ENCODE data around the gene KMT2A.

Gene KMT2A

GRCh38 chr11:118528511-118528910 lies 92.2 kb downstream of the KMT2A start:
- Histone ChIP-seq H3K4me3 (ENCODE audit: low read length) (no peak overlapping the region), H3K27me3 (replicated peaks; ENCODE audit: control insufficient read depth, insufficient read depth, low read length) (no peaks in the 10 kb centered on the region), H3K9ac (ENCODE audit: low read length) (no peak overlapping the region), H3K36me3 (ENCODE audit: control insufficient read depth, insufficient read depth, low read length, severe bottlenecking) (peaks cover 13% of the 10 kb centered on the region), H3K9me3 (ENCODE audit: control insufficient read depth, low read length) (no peaks in the 10 kb centered on the region), H3K4me1 (ENCODE audit: control insufficient read depth, insufficient read depth, low read length) (peaks cover 18% of the 10 kb centered on the region)
- DNase-seq (ENCODE audit: low read depth), result no peak

- peaks cover 18% of the 10 kb centered on the region for H3K4me1 ChIP-seq (ENCODE audit: control insufficient read depth, insufficient read depth, low read length)
- peaks cover 2% of the 10 kb centered on the region for H3K36me3 ChIP-seq (ENCODE audit: control insufficient read depth, insufficient read depth, low read length, severe bottlenecking)
- H3K4me3 ChIP-seq (ENCODE audit: low read length), result peak overlapping the region; percentile 79
- DNase-seq (ENCODE audit: low read depth), result no peak
- no peaks in the 10 kb centered on the region for H3K27me3 ChIP-seq (replicated peaks; ENCODE audit: control insufficient read depth, insufficient read depth, low read length)
- no peak overlapping the region for H3K9ac ChIP-seq (ENCODE audit: low read length)
- H3K9me3 ChIP-seq (ENCODE audit: control insufficient read depth, low read length), result no peaks in the 10 kb centered on the region
Observed at GRCh38 chr11:118529584-118530175, 93.4 kb downstream of the KMT2A start.

GRCh38 chr11:118530180-118530682 lies 93.9 kb downstream of the KMT2A start:
- Histone ChIP-seq H3K9ac (ENCODE audit: low read length) (peak overlapping the region; percentile 66), H3K4me3 (ENCODE audit: low read length) (peak overlapping the region; percentile 79), H3K9me3 (ENCODE audit: control insufficient read depth, low read length) (no peaks in the 10 kb centered on the region), H3K4me1 (ENCODE audit: control insufficient read depth, insufficient read depth, low read length) (peaks cover 18% of the 10 kb centered on the region), H3K36me3 (ENCODE audit: control insufficient read depth, insufficient read depth, low read length, severe bottlenecking) (no peaks in the 10 kb centered on the region), H3K27me3 (replicated peaks; ENCODE audit: control insufficient read depth, insufficient read depth, low read length) (no peaks in the 10 kb centered on the region)
- DNase-seq (ENCODE audit: low read depth), result no peak

GRCh38 chr11:118530683-118531596 lies 94.6 kb downstream of the KMT2A start, which contains the start of gene TMEM25:
TMEM25 (plus strand) TSS chr11:118531192; CDS start chr11:118531802, 610 bp downstream.
- Histone ChIP-seq H3K4me1 (ENCODE audit: control insufficient read depth, insufficient read depth, low read length) (peaks cover 17% of the 10 kb centered on the region), H3K27me3 (replicated peaks; ENCODE audit: control insufficient read depth, insufficient read depth, low read length) (no peaks in the 10 kb centered on the region), H3K4me3 (ENCODE audit: low read length) (peak within 1 kb of the TSS; percentile 79), H3K9ac (ENCODE audit: low read length) (peak within 1 kb of the TSS; percentile 66), H3K9me3 (ENCODE audit: control insufficient read depth, low read length) (no peaks in the 10 kb centered on the region), H3K36me3 (ENCODE audit: control insufficient read depth, insufficient read depth, low read length, severe bottlenecking) (no peaks in the 10 kb centered on the region)
- peak; percentile 75 for DNase-seq (ENCODE audit: low read depth)

- Histone ChIP-seq H3K4me3 (ENCODE audit: low read length) (peak overlapping the region; percentile 79), H3K4me1 (ENCODE audit: control insufficient read depth, insufficient read depth, low read length) (peaks cover 10% of the 10 kb centered on the region), H3K9ac (ENCODE audit: low read length) (no peak overlapping the region), H3K9me3 (ENCODE audit: control insufficient read depth, low read length) (no peaks in the 10 kb centered on the region), H3K36me3 (ENCODE audit: control insufficient read depth, insufficient read depth, low read length, severe bottlenecking) (no peaks in the 10 kb centered on the region), H3K27me3 (replicated peaks; ENCODE audit: control insufficient read depth, insufficient read depth, low read length) (no peaks in the 10 kb centered on the region)
- DNase-seq (ENCODE audit: low read depth), result no peak
Observed at GRCh38 chr11:118531597-118532084, 95.3 kb downstream of the KMT2A start.

- no peaks in the 10 kb centered on the region for H3K9me3 ChIP-seq (ENCODE audit: control insufficient read depth, low read length)
- no peaks in the 10 kb centered on the region for H3K36me3 ChIP-seq (ENCODE audit: control insufficient read depth, insufficient read depth, low read length, severe bottlenecking)
- H3K9ac ChIP-seq (ENCODE audit: low read length), result no peak overlapping the region
- peaks cover 5% of the 10 kb centered on the region for H3K4me1 ChIP-seq (ENCODE audit: control insufficient read depth, insufficient read depth, low read length)
- H3K27me3 ChIP-seq (replicated peaks; ENCODE audit: control insufficient read depth, insufficient read depth, low read length), result no peaks in the 10 kb centered on the region
- no peak for DNase-seq (ENCODE audit: low read depth)
- H3K4me3 ChIP-seq (ENCODE audit: low read length), result no peak overlapping the region
Observed at GRCh38 chr11:118532091-118532490, 95.8 kb downstream of the KMT2A start.

- Histone ChIP-seq H3K4me1 (ENCODE audit: control insufficient read depth, insufficient read depth, low read length) (peaks cover 3% of the 10 kb centered on the region), H3K4me3 (ENCODE audit: low read length) (no peak overlapping the region), H3K36me3 (ENCODE audit: control insufficient read depth, insufficient read depth, low read length, severe bottlenecking) (no peaks in the 10 kb centered on the region), H3K9me3 (ENCODE audit: control insufficient read depth, low read length) (no peaks in the 10 kb centered on the region), H3K27me3 (replicated peaks; ENCODE audit: control insufficient read depth, insufficient read depth, low read length) (no peaks in the 10 kb centered on the region), H3K9ac (ENCODE audit: low read length) (no peak overlapping the region)
- DNase-seq (ENCODE audit: low read depth), result no peak
Observed at GRCh38 chr11:118532852-118533768, 96.8 kb downstream of the KMT2A start.

GRCh38 chr11:118533769-118534729 lies 97.8 kb downstream of the KMT2A start:
- Histone ChIP-seq H3K4me1 (ENCODE audit: control insufficient read depth, insufficient read depth, low read length) (peaks cover 3% of the 10 kb centered on the region), H3K9ac (ENCODE audit: low read length) (no peak overlapping the region), H3K36me3 (ENCODE audit: control insufficient read depth, insufficient read depth, low read length, severe bottlenecking) (no peaks in the 10 kb centered on the region), H3K27me3 (replicated peaks; ENCODE audit: control insufficient read depth, insufficient read depth, low read length) (no peaks in the 10 kb centered on the region), H3K9me3 (ENCODE audit: control insufficient read depth, low read length) (no peaks in the 10 kb centered on the region), H3K4me3 (ENCODE audit: low read length) (no peak overlapping the region)
- DNase-seq (ENCODE audit: low read depth), result no peak

- Histone ChIP-seq H3K36me3 (ENCODE audit: control insufficient read depth, insufficient read depth, low read length, severe bottlenecking) (no peaks in the 10 kb centered on the region), H3K9me3 (ENCODE audit: control insufficient read depth, low read length) (no peaks in the 10 kb centered on the region), H3K4me3 (ENCODE audit: low read length) (no peak overlapping the region), H3K9ac (ENCODE audit: low read length) (no peak overlapping the region), H3K4me1 (ENCODE audit: control insufficient read depth, insufficient read depth, low read length) (peaks cover under 1% of the 10 kb centered on the region), H3K27me3 (replicated peaks; ENCODE audit: control insufficient read depth, insufficient read depth, low read length) (no peaks in the 10 kb centered on the region)
- DNase-seq (ENCODE audit: low read depth), result no peak
Observed at GRCh38 chr11:118535261-118535660, 99.0 kb downstream of the KMT2A start.

- H3K9me3 ChIP-seq (ENCODE audit: control insufficient read depth, low read length), result no peaks in the 10 kb centered on the region
- DNase-seq (ENCODE audit: low read depth), result no peak
- H3K4me3 ChIP-seq (ENCODE audit: low read length), result no peak overlapping the region
- no peaks in the 10 kb centered on the region for H3K27me3 ChIP-seq (replicated peaks; ENCODE audit: control insufficient read depth, insufficient read depth, low read length)
- H3K36me3 ChIP-seq (ENCODE audit: control insufficient read depth, insufficient read depth, low read length, severe bottlenecking), result no peaks in the 10 kb centered on the region
- no peaks in the 10 kb centered on the region for H3K4me1 ChIP-seq (ENCODE audit: control insufficient read depth, insufficient read depth, low read length)
- H3K9ac ChIP-seq (ENCODE audit: low read length), result no peak overlapping the region
Observed at GRCh38 chr11:118536726-118537125, 100.4 kb downstream of the KMT2A start.

Measured in adipocyte (in vitro differentiated cells).